HG02759 (cell line): ENCODE results near the gene CLDN4.
"Not testable (repeated sequence)": the region's sequence is repeated elsewhere in the genome, so short reads cannot be mapped to it uniquely, and the experiment has no call there.

ENCODE experiments used
- ATAC-seq: cut with Tn5 transposase; IDR thresholded peaks from one replicate; pipeline ENCODE4 v1.9.1; 2021; ENCODE audit warnings: mild to moderate bottlenecking, moderate library complexity; ENCODE audit not compliant: unreplicated experiment

The CLDN4 gene

DNA sequence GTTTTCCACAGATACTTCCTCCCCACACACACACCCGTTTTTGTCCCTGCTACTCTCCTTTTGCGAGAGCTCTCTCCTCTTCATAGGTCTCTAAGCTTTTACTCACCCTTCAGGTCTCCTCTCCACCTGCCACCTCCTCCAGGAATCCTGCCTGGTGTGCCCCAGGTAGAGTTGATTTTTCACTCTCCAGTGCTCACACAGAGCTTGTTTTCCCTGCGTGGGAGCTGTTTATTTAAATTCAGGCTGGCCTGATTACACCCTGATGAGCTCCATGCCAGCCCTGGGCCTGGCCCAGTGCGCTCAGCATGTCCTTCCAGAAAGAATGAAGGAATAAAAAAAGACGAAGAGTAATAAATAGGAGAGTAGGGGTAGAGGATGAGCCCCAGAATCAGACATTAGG lies 7.5 kb upstream of the CLDN4 start:
- no peak for ATAC-seq

DNA sequence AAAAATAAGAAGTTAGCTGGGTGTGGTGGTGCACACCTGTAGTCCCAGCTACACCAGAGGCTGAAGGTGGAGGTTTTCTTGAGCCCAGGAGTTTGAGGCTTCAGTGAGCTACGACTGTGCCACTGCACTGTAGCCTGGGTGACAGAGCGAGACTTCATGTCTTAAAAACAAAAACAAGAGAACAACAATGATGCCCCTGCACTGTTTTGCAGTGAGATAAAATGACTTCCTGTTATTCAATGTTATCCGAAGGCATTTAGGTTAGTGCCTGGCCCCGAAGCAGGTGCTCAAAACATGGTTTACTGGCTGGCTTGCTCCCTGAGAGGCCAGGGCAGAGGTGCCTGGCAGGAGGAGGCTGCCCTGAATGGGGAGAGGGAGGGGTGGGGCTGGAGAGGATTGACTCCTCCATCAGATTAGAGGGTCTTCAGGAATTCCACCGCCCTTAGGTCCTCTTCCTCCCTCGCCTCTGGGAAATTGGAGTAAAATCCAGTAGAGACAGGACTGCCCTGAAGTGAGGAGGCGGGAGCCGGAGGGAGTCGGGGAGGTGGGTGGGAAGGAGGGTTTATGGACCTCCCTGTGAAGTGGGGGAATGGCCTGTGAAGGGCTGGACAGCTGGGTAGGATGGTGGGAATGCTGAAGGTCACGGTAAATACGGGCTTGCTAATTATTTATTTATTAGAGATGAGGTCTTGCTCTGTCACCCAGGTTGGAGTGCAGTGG lies 6.8 kb upstream of the CLDN4 start:
- ATAC-seq, result no peak

DNA sequence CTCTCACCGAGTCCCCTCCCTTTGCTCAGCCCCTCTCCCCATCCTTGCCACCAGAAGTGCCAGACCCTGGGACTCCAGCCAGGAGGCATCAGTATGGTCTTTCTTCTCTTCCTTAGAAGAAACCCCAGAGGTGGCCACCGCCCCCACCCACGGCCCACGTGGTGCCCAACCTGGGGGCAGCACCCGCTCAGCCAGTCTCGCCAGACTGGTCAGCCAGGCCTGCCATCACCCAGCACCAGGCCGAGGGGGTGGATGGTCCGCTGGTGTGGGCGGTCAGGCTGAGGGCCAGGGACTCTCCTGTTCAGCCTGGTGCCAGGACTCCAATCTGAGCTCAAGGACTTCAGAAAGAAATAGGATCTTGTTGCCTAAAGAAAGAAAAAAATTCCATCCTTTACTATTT lies 5.8 kb upstream of the CLDN4 start:
- no peak for ATAC-seq

DNA sequence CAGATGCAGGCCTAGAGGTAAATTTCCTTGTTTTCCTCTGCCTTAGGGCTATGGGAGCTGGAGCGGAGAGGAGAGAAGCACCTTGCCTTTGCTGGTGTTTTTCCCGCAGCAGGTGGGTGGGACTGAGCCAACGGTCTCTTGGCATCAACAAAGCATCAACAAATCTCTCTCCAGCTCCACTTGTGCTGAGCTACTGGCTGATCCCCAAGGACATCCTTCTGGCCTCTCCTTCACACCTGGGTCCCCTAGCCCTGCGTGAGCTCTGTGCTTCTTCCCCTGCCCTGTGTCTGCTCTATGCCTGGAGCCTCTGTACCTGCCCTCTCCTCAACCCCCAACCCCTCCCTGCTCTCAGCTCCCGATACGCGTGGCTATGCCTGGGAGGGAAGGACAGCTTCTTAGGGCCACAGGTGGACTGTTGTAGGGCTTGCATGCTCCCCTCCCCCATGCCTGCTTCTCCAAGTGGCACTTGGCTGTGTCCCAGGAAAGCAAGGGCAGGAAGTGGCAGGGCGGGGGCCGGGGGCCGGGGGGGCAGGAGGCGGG lies 3.2 kb upstream of the CLDN4 start:
- ATAC-seq, result no peak

DNA sequence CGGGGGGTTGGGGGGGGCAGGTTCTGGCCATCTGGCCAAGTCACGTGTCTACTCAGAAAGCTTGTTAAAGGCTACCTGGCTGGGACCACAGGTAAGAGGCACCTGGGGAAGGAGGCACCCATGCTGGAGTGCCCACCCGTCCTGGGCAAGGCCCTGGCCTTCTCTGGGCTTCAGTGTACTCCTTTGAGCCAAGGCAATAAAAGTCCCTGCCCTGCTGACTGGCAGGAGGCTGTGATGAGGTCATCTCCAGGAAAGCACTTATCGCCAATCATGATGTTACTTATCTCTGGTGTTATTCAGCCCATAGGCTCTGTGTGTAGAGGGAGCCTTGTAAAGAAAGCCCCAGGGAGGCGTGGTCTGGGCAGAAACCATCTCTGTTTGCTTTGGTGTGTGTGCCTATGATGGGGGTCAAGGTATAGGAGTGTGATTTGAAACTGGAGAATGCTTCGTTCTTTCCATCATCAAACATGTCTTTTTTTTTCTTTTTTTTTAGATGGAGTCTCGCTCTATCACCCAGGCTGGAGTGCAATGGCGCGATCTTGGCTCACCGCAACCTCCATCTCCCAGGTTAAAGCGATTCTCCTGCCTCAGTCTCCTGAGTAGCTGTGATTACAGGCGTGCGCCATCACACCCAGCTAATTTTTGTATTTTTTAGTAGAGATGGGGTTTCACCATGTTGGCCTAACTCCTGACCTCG lies 2.5 kb upstream of the CLDN4 start:
- ATAC-seq, result no peak

DNA sequence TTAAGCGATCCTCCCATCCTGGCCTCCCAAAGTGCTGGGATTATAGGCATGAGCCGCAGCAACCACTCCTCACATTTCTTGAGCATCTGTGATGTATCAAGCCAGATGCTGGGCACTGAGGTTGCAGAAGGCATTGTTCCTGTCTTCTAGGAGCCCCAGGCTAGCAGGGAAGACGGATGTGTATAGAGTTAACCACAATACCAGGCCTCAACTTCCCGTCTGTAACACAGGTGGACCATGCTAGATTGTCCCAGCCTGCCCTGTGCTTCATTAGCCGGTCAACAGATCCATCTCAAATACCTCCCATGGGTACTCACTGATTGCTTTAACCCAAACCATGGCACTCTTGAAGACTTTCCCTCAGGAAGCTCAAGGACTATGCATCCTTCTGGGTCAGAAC lies 1.8 kb upstream of the CLDN4 start:
- no peak for ATAC-seq

DNA sequence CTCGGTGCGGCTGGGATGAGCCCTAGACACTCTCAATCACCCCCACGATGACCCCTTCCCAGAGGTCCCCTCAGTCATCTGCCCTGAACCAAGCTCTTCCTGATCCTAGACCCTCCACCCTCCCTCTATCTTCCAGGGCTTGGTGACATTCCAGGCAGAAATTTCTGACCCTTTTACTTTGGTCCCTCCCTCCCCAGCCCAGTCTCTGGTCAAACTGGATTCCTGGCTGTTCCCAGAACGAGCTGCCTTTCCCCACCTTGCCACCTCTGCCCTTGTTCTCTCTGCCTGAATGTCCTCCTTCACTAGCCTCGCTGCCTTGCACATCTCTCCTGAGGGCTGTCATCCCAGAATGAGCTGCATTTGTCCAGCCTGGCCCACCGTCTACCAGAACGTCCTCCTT lies 1.3 kb upstream of the CLDN4 start:
- ATAC-seq, result no peak

DNA sequence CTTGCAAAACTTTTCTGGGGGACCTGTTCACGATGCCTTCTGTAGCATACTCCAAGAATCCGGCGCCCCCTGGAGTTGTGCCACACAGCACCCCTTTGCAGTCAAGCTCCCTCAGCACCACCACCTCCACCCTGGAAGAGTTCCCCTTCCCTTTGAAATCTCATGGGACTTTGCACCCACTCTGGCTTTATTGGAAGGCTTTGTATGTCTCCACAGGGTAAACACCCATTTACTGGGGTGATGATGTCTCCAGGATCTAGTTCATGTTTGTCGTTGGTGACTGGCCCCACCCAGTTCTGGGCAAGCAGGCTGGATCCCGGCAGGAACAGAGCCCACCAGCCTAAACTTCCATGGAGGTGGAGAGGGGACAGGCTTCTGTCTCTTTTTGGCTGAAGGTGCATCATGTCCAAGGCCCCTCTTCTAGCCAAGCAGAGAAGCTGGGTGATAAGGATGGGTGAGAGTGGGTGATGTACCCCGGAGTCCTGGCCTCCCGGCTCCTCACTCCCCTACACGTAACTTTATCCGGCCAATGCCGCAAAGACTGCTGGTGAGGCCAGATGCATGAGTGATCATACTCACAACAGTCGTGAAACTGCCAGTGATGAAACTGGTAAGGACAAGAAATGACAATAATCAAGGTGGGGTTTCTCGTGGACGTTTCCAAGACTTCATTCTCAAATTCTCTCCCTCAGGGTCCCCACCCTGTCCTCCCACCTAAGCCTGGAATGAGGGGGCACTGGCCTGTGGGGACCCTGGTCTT lies 695 bp upstream of the CLDN4 start:
- no peak for ATAC-seq

DNA sequence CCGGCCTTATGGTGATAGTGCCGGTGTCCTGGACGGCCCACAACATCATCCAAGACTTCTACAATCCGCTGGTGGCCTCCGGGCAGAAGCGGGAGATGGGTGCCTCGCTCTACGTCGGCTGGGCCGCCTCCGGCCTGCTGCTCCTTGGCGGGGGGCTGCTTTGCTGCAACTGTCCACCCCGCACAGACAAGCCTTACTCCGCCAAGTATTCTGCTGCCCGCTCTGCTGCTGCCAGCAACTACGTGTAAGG lies 713 bp downstream of the CLDN4 start:
- ATAC-seq, result no peak

DNA sequence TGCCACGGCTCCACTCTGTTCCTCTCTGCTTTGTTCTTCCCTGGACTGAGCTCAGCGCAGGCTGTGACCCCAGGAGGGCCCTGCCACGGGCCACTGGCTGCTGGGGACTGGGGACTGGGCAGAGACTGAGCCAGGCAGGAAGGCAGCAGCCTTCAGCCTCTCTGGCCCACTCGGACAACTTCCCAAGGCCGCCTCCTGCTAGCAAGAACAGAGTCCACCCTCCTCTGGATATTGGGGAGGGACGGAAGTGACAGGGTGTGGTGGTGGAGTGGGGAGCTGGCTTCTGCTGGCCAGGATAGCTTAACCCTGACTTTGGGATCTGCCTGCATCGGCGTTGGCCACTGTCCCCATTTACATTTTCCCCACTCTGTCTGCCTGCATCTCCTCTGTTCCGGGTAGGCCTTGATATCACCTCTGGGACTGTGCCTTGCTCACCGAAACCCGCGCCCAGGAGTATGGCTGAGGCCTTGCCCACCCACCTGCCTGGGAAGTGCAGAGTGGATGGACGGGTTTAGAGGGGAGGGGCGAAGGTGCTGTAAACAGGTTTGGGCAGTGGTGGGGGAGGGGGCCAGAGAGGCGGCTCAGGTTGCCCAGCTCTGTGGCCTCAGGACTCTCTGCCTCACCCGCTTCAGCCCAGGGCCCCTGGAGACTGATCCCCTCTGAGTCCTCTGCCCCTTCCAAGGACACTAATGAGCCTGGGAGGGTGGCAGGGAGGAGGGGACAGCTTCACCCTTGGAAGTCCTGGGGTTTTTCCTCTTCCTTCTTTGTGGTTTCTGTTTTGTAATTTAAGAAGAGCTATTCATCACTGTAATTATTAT lies 1.2 kb downstream of the CLDN4 start:
- no peak for ATAC-seq

DNA sequence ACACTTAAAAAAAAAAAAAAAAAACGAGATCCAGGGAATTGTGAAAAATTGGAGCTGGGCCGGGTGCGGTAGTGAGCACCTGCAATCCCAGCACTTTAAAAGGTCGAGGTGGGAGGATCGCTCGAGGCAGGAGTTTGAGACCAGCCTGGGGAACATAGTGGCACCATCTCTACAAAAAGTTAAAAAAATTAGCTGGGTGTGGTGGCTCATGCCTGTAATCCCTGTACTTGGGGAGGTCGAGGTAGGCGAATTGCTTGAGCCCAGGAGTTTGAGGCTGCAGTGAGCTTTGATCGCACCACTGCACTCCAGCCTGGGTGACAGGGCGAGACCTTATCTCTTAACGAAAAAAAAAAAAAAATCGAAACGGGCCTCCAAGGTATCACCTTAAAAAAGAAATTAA lies 2.0 kb downstream of the CLDN4 start:
- ATAC-seq, result no peak

DNA sequence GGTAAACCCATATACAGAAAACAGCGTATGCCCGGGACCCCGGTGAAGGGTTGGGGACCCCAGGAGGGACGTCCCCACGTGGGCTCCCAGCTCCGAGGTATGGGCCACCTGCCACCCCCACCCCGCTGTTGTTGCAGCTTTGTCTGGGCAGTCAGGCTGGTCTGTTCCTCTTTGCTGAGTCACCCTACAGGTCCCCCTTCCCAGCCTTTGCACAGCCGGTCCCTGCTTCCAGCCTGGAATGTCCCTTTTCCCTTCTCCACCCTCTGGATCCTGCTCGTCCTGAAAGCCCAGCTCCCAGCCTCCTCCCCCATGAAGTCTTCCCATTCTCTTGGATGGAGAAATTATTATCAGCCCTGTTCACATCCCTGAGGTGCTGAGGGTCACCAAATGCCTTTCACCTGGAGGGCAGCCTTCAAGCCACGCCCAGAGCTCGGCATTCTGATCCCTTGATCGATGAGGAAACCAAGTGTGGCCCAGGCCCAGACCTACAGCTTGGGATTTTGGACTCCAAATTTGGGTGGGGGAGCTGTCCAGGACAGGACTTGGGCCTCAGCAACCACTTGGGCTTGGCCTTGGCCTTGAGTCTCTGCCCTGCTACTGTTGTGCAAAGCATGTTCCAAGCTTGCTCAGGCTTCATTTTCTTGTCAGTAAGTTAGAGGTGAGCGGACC lies 2.6 kb downstream of the CLDN4 start:
- no peak for ATAC-seq

DNA sequence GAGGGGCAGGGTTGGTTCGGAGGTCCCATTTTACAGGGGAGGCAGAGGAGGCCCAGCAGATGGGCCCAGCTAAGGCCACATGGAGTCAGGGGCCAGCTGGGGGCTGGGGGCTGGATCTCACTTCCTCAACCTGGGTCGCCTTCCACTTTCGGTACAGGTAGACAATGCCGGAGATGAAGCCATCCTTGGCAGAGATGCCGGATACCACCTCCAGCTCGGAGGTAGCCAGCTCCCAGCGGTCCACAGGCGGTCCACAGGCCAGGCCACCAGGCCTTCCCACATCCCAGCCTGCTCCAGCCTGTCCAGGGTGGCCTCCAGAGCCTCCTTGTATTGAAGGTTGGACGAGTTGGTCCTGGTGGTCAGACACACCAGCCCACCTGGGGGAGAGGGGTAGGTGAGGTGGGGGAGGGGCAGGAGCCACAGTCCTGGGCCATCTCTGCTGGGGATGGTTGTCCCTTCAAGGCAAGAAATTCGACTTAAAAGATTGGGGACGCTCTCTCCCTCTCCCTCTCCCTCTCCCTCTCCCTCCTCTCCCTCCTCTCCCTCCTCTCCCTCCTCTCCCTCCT lies 3.9 kb downstream of the CLDN4 start:
- no peak for ATAC-seq

DNA sequence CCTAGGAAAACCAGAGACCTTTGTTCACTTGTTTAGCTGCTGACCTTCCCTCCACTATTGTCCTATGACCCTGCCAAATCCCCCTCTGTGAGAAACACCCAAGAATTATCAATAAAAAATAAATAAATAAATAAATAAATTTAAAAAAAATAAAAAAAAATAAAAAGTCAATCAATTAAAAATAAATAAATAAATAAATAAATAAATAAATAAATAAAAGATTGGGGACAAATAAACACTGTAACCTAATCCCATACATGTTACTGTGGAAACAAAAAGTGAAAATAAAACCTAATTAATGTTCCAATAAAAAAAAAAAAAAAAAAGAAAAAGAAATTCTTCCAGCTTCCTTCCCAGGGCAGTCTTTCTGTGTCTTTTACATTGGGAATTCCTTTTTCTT lies 6.4 kb downstream of the CLDN4 start:
- not testable (repeated sequence) for ATAC-seq

DNA sequence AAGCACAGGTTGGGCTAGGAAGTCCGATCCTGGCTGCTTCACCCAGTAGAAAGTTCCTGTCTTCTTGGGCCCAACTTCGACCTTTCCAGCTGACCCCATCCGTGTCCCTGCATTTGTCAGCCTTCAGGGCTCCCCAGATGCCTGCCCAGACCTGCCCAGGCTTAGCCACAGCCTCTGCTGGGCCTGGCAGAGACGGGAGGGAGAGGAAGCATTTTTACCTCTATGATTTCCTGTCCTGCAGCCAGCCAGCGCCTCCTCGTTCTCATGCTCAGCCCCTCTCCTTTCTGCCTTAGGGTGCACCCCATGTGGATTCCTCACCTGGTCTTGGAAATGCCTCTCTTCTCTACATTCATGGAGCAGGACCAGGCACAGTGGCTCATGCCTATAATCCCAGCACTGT lies 7.8 kb downstream of the CLDN4 start:
- no peak for ATAC-seq

DNA sequence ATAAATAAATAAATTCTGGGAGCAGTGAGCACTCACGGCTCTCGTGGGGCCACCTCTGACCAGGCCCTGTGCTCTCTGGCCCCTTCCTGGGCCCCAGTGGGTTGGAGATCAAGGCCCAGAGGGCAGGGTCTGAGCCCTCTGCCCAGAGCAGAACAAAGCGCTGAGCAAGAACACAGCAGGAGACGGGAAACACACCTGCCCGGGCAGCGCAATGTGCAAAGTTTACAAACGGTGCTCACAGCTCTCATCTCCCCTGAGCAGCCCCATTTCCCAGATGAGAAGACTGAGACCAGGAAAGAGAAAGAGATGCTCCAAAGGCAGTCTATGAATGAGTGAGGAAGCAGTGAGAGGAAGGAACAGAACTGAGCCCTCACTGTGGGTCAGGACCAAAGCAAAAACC lies 8.5 kb downstream of the CLDN4 start:
- no peak for ATAC-seq

DNA sequence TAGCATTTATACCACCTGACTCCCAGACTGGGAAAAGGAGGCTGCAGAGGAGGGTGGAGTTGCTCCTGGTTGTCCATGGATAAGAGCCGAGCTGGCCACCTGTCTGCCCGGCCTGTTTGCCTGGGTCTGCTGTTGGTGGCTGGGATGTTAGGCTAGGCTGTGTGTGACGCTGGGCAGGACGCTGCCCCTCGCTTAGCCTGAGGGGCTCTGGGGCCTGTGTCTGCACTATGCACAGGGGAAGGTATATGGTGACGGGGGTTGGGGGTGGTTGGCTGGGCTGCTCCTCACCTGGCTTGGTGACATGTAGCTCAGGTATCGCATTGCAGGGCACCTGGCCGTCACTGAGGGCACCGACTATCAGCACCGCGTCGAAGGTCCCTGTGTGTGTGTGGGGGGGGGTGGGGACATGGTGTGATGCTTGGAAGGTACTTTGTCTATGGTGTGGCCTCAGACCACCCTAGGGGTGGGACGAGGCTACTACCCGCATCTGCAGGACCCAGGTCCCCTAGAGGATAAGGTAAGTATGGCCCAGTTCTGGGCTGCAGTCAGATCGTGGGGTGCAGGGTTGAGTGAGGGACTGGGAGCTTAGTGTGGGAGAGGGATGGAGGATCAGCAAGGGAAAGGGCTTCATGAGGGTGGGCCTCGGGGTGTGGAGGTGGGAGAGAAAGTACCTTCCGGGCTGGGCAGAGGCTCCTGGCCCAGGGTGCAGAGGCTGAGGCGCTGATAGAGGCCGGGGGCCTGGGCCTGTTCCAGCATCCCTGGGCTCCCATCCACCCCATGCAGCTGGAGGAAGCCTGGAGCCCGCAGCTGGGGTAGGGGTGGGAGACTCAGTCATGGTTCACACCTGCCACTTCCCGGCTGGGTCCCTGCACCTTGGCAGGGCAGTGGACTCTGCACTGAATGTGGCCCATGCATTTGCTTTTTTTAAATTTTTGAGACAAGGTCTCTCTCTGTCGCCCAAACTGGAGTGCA lies 9.2 kb downstream of the CLDN4 start:
- no peak for ATAC-seq

DNA sequence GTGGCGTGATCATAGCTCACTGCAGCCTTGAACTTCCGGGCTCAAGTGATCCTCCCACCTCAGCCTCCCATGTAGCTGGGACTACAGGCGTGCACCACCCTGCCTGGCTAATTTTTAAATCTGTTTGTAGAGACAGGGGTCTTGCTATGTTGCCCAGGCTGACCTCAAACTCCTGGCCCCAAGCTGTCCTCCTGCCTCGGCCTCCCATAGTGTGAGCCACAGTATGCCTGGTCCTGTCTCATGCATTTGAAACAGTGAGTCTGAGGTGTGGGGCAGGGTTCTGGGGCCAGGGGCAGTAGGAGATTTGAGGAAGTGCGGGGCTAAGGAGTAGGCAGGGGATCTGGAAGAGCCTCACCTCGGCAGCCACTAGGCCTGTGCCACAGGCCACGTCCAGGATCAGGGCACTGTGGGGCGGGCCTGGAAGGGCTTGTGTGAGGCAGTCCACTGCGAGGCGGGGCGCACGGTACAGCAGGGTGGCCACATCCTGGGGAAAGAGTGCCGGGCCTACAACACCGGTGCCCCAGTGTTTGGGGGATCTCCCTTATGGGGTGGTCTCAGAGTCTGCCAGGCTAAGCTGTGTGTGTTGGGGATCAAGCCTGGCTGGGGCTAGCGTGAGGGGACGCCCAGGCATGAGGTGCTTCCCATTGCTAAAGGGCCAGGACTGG lies 10.1 kb downstream of the CLDN4 start:
- no peak for ATAC-seq

DNA sequence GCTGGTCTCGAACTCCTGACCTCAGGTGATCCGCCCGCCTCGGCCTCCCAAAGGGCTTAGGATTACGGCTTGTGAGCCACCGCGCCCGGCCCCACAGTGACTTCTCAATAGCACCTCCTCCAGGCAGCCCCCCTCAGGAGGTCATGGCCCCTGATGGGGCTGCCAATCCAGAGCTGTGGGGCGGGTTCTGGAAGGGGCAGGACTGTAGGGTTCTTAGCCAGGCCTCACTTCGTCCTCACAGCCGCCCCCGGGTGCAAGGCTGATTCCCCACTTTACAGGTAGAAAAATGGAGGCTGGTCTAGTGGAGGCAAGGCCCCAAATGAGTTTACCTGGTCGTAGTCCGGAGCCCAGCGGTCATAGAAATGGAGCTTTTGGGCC lies 10.9 kb downstream of the CLDN4 start:
- ATAC-seq, result no peak
